Peyer's patch (tissue), 4 donors: ENCODE results near the gene SLC25A13. TPM values are rescaled to one million over a fixed set of nuclear protein-coding genes. Genes with fewer than 3 reads are reported as not detected.

ENCODE experiments used
- DNase-seq, 3 donors: peaks; one replicate each; pipeline ENCODE4 v3.0.0-alpha.2; 2017 to 2019
- H3K27ac ChIP-seq, 4 donors: fragments of 200-600 bp; sonication (generic); one replicate each; pipeline ENCODE4 v1.5.1; 2016 to 2019
- H3K27me3 ChIP-seq, 2 donors: fragments of 200-600 bp; sonication (generic); one replicate each; pipeline ENCODE4 v1.5.1; 2019
- H3K36me3 ChIP-seq, 3 donors: fragments of 200-600 bp; sonication (generic); one replicate each; pipeline ENCODE4 v1.5.1; 2016 to 2019
- H3K4me1 ChIP-seq, 4 donors: fragments of 200-600 bp; sonication (generic); one replicate each; pipeline ENCODE4 v1.5.1; 2016 to 2019
- H3K4me3 ChIP-seq, 4 donors: fragments of 200-600 bp; sonication (generic); 1 replicate in 3 of 4; 2 replicates in 1 of 4; pipeline ENCODE4 v1.5.1; 2016 to 2019; ENCODE audit warnings: mild to moderate bottlenecking in 1 of 4
- H3K9me3 ChIP-seq, 4 donors: fragments of 200-600 bp; sonication (generic); one replicate each; pipeline ENCODE4 v1.5.1; 2016 to 2019; ENCODE audit warnings: mild to moderate bottlenecking in 1 of 4
- POLR2A ChIP-seq, 2 donors: fragments of 450-650 bp; IDR thresholded peaks; one replicate each; pipeline ENCODE4 v1.5.1; 2017; ENCODE audit warnings: antibody characterized with exemption in 2 of 2, mild to moderate bottlenecking in 2 of 2, moderate library complexity in 2 of 2
- total RNA-seq, 4 donors: library from RNA; depleted of rRNA; stranded (reverse); fragments of >200 nt; gene quantifications; one replicate each; pipeline ENCODE4 v1.1.0, GENCODE V29; 2016
- TF ChIP-seq, protein P1 (sequence below), 6 experiments: fragments of 450-650 bp in 4 of 6; fragments of 200-600 bp in 2 of 6; sonication (generic) in 1 of 6; IDR thresholded peaks; one replicate each; pipeline ENCODE4 v1.5.1; 2017 to 2019; ENCODE audit warnings: antibody characterized with exemption in 6 of 6, mild to moderate bottlenecking in 3 of 6, moderate library complexity in 1 of 6

SLC25A13 gene
- total RNA-seq, 4 donors from 2014 or later: 16.5 to 87.8 (median 60.3) TPM

DNA sequence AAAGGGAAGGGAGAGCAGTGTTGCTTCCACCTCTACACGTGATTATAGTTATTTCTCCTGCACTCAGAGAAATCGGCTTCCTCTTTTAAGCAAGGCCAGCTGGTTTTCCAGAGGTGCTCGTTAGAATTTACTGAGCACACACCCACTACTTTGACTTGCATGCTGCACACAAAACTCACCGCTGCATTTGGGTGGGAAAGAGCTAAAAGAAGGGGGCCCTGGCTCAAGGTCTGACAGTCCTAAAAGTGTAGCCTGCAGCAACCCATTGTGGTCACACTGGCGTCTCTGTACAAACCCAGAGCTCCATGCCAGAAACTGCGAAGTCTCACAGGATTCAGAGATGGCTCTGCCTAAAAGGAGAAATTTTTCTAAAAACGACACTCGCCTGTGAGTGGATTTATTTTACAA, 133.7 kb downstream of the SLC25A13 start:
- no peak for TF ChIP-seq POLR2A (IDR thresholded peaks at IDR 0.05)
- TF ChIP-seq, protein P1, sequence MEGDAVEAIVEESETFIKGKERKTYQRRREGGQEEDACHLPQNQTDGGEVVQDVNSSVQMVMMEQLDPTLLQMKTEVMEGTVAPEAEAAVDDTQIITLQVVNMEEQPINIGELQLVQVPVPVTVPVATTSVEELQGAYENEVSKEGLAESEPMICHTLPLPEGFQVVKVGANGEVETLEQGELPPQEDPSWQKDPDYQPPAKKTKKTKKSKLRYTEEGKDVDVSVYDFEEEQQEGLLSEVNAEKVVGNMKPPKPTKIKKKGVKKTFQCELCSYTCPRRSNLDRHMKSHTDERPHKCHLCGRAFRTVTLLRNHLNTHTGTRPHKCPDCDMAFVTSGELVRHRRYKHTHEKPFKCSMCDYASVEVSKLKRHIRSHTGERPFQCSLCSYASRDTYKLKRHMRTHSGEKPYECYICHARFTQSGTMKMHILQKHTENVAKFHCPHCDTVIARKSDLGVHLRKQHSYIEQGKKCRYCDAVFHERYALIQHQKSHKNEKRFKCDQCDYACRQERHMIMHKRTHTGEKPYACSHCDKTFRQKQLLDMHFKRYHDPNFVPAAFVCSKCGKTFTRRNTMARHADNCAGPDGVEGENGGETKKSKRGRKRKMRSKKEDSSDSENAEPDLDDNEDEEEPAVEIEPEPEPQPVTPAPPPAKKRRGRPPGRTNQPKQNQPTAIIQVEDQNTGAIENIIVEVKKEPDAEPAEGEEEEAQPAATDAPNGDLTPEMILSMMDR (IDR thresholded peaks at IDR 0.05): no peak
- Histone ChIP-seq H3K27ac (no peak overlapping the region), H3K9me3 (no peaks in the 10 kb centered on the region), H3K4me3 (no peak overlapping the region), H3K36me3 (peaks cover 0 to 69% (median 4%) of the 10 kb centered on the region in 3 donors), H3K27me3 (no peaks in the 10 kb centered on the region), H3K4me1 (no peaks in the 10 kb centered on the region)
- no peak for DNase-seq

DNA sequence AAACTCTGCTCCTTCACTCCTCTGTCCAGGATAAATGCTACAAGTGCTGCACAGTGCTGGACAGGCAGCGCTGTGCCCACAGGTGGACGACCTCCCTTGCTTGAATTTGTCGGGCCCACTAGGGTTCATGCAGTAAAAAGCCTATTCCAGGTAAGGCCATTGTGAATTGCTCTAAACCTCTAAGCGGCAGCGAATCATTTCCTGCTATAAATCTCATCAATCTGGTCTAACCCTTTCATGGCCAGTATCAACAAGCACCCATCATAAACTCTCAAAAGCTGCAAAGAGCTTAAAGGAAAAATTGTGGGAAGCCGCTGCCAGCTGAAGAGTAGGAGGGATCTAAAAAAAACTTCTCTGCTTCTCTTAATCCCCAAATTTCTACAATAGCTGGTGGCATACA, 134.2 kb downstream of the SLC25A13 start:
- Histone ChIP-seq H3K4me3 (no peak overlapping the region), H3K36me3 (peaks cover 0 to 69% (median 4%) of the 10 kb centered on the region in 3 donors), H3K27me3 (no peaks in the 10 kb centered on the region), H3K4me1 (no peaks in the 10 kb centered on the region), H3K27ac (no peak overlapping the region), H3K9me3 (no peaks in the 10 kb centered on the region)
- DNase-seq: no peak
- TF ChIP-seq, protein P1 (IDR thresholded peaks at IDR 0.05): no peak
- TF ChIP-seq POLR2A (IDR thresholded peaks at IDR 0.05): no peak

DNA sequence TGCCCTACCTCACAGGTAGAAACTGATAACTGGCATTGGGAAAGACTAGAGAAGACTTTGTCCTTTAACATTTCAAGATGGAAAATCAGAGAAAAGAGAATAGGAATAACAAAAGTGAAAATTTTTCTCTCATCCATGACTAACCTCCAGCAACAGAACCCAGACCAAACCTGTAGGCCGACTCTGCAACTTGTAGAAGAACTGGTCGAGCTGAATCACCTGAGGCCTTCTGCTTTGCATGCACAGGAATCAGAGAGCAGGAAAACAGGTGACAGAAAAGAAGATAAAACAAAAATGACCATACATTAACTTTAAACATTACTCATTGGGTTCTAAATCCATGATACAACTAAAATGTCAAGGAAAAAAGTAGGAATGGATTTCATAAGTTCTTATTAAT, 137.1 kb downstream of the SLC25A13 start:
- no peaks in the 10 kb centered on the region for H3K4me1 ChIP-seq
- TF ChIP-seq POLR2A (IDR thresholded peaks at IDR 0.05): no peak
- TF ChIP-seq, protein P1 (IDR thresholded peaks at IDR 0.05): no peak
- peaks cover 0 to 45% (median 0%) of the 10 kb centered on the region in 3 donors for H3K36me3 ChIP-seq
- no peaks in the 10 kb centered on the region for H3K27me3 ChIP-seq
- no peak overlapping the region for H3K4me3 ChIP-seq
- no peak overlapping the region for H3K27ac ChIP-seq
- no peak for DNase-seq
- no peaks in the 10 kb centered on the region for H3K9me3 ChIP-seq

DNA sequence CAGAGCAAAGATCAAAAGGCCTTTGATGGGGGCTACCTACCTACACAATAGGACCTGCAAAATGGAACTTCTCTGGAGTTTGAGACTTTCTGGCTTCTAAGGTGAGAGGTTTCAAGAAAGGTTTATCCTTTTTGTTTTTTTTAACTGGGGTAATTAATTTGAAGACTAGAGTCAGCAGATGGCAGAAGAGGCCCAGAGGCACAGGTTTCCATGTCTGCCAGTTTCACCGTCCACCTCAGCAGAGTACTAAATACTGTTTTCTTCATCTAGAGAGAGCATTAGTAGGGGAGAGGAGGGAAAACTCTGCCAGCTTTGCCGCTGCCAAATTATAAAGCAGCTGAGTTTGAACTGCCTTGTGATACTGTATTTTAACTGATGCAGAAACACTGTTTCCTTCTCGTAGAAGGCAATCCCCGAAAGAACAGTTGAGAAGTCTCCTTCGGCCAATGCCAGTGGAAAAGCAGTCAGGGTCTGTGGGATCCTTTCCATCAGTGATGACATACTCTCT, 138.7 kb downstream of the SLC25A13 start:
- H3K36me3 ChIP-seq: peaks cover 0 to 40% (median 0%) of the 10 kb centered on the region in 3 donors
- no peak overlapping the region for H3K27ac ChIP-seq
- H3K9me3 ChIP-seq: no peaks in the 10 kb centered on the region
- TF ChIP-seq, protein P1 (IDR thresholded peaks at IDR 0.05): no peak
- TF ChIP-seq POLR2A (IDR thresholded peaks at IDR 0.05): no peak
- DNase-seq: no peak
- H3K4me3 ChIP-seq: no peak overlapping the region
- H3K27me3 ChIP-seq: no peaks in the 10 kb centered on the region
- no peaks in the 10 kb centered on the region for H3K4me1 ChIP-seq

DNA sequence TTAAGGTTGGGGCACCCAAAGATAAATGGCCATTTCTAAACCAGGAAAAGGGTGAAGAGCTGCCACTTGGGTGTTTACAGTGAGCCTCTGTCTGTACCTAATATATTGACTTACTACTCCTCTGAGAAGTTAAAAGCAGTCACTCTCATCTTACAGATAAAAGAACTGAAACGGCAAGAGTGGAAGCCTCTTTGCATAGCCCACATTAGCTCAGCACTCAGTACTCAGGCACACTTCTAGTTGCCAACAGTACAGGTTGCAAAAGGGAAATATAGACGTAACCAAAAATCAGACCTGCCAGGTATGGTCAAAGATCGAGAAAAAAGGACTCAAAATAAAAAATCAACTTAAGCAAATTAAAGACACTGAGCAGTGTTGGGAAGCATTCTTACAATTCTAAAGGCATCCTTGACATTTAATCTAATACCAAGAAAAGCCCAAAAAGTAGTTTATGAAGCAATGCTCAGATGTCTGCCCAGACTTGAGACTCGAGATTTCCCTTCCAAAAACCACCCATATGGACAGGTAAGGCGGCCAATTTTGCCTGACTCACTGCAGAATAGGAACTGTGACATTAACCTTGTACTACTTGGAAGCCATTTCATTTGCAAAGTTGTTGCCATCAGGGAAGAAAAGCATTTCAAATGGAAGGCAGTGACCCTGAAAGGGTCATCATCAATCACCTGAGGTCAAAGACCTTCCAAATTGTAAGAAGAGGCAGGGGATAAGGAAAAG, 139.3 kb downstream of the SLC25A13 start:
- H3K9me3 ChIP-seq: no peaks in the 10 kb centered on the region
- no peaks in the 10 kb centered on the region for H3K27me3 ChIP-seq
- H3K36me3 ChIP-seq: peaks cover 0 to 42% (median 0%) of the 10 kb centered on the region in 3 donors
- H3K27ac ChIP-seq: no peak overlapping the region
- TF ChIP-seq POLR2A (IDR thresholded peaks at IDR 0.05): no peak
- TF ChIP-seq, protein P1 (IDR thresholded peaks at IDR 0.05): no peak
- H3K4me3 ChIP-seq: no peak overlapping the region
- H3K4me1 ChIP-seq: no peaks in the 10 kb centered on the region
- no peak for DNase-seq
